ENCODE data around the gene CACYBP. TPM values are rescaled to one million over a fixed set of nuclear protein-coding genes. Genes with fewer than 3 reads are reported as not detected.

CACYBP gene
- polyA plus RNA-seq, 1 donor from 2014 or later, result 484 TPM

DNA sequence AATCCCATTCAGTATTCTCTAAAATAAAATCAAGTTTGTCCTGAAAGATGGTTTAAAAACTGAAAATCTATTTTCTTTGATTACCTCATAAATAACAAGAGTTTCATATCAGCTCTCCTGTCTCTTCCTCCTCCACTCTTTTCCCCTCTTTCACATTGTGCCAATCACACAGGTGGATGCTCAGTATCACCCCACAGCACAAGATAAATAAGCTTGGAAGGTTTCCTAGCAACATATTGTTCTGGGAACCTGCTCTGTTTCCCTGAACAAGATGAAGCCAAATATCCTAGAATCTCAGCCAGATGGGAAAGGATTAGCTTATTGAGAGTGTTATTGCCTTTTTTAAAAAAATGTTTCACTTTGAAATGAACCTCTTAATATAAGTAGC is 45.7 kb upstream of the CACYBP start:
- no peak overlapping the region for H3K4me2 ChIP-seq (ENCODE audit: low read length)
- H3K9me3 ChIP-seq (ENCODE audit: low read length), result no peaks in the 10 kb centered on the region
- no peaks in the 10 kb centered on the region for H3K9me2 ChIP-seq (ENCODE audit: insufficient read depth, low read length)
- H3F3A ChIP-seq (ENCODE audit: insufficient read depth, low read length, poor library complexity, severe bottlenecking), result no peaks in the 10 kb centered on the region
- peak overlapping the region; percentile 33 for H3K4me3 ChIP-seq (ENCODE audit: low read length)
- H3K79me2 ChIP-seq (replicated peaks; ENCODE audit: insufficient read depth, low read length), result no peaks in the 10 kb centered on the region
- H3K27me3 ChIP-seq (ENCODE audit: insufficient read depth, low read depth, low read length), result no peaks in the 10 kb centered on the region
- no peaks in the 10 kb centered on the region for H4K20me1 ChIP-seq (ENCODE audit: insufficient read depth)
- peak; percentile 33 for TF ChIP-seq EP300 (conservative IDR thresholded peaks at IDR 0.05; ENCODE audit: poor library complexity, severe bottlenecking)
- no peak for TF ChIP-seq SMC3 (conservative IDR thresholded peaks at IDR 0.05; ENCODE audit: poor library complexity)
- TF ChIP-seq, protein P1, sequence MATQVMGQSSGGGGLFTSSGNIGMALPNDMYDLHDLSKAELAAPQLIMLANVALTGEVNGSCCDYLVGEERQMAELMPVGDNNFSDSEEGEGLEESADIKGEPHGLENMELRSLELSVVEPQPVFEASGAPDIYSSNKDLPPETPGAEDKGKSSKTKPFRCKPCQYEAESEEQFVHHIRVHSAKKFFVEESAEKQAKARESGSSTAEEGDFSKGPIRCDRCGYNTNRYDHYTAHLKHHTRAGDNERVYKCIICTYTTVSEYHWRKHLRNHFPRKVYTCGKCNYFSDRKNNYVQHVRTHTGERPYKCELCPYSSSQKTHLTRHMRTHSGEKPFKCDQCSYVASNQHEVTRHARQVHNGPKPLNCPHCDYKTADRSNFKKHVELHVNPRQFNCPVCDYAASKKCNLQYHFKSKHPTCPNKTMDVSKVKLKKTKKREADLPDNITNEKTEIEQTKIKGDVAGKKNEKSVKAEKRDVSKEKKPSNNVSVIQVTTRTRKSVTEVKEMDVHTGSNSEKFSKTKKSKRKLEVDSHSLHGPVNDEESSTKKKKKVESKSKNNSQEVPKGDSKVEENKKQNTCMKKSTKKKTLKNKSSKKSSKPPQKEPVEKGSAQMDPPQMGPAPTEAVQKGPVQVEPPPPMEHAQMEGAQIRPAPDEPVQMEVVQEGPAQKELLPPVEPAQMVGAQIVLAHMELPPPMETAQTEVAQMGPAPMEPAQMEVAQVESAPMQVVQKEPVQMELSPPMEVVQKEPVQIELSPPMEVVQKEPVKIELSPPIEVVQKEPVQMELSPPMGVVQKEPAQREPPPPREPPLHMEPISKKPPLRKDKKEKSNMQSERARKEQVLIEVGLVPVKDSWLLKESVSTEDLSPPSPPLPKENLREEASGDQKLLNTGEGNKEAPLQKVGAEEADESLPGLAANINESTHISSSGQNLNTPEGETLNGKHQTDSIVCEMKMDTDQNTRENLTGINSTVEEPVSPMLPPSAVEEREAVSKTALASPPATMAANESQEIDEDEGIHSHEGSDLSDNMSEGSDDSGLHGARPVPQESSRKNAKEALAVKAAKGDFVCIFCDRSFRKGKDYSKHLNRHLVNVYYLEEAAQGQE (IDR thresholded peaks at IDR 0.05; ENCODE audit: borderline replicate concordance), result peak; percentile 25
- no peak for TF ChIP-seq RAD21 (conservative IDR thresholded peaks at IDR 0.05)
- no peak for TF ChIP-seq EZH2 (IDR thresholded peaks at IDR 0.05; ENCODE audit: borderline replicate concordance, insufficient read depth, low read length, poor library complexity, severe bottlenecking)
- TF ChIP-seq POLR2AphosphoS5 (IDR thresholded peaks at IDR 0.05), result peak; percentile 42
- no peak for TF ChIP-seq TAF1 (IDR thresholded peaks at IDR 0.05; ENCODE audit: low read depth)
- H3K36me3 ChIP-seq (ENCODE audit: insufficient read depth, low read length), result no peaks in the 10 kb centered on the region
- peak overlapping the region; percentile 12 for H3K27ac ChIP-seq (ENCODE audit: low read length)
- no peak overlapping the region for H3K9ac ChIP-seq (ENCODE audit: low read length)
- H2AFZ ChIP-seq (ENCODE audit: low read depth, low read length), result no peak overlapping the region

DNA sequence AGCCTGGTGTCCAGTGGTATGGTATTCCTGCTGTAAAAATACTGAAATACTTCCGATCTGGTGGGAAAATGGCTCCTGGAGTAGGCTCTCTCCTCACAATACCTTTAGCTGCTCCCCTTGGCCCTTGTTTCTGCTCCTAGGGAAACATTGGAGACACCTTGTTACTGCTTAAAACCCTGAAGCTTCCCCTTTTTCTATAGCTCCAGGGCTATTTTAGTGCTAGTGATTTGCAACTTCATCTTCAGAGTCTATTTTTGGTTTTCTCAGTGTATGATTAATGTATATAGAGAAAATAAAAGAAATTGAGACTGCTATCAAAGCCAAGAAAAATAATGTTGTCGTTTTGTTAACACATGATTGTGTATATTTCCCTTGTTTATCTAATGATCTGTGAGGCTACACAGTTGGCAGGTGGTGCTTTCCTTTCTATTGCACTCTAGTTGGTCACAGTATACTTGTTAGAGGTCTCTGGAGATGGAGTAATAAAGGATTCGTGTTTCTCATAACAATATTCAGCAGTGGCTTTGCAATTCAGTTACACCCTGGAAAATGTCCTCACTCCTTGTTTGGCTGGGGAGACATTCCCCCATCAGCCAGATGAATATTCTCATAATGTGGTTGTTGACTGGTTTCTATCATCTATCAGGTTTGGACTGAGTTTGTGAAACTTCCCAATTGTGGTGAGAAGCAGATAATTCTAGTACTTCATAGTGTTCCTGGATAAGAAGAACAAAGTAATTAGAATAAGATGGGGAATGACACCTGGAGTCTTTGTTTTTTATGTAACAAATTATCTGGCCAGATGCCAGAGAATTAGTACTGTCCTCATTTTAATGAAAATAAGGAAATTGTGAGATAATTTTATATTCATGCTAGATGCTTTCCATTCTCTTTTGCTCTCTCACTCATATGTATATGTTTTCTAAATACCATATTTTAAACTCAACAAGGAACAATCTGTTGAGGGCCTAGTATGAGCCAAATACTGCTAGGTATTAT is 44.8 kb upstream of the CACYBP start:
- H3K36me3 ChIP-seq (ENCODE audit: insufficient read depth, low read length), result no peaks in the 10 kb centered on the region
- H3K9me2 ChIP-seq (ENCODE audit: insufficient read depth, low read length), result no peaks in the 10 kb centered on the region
- peak overlapping the region; percentile 12 for H3K27ac ChIP-seq (ENCODE audit: low read length)
- peak overlapping the region; percentile 33 for H3K4me3 ChIP-seq (ENCODE audit: low read length)
- H2AFZ ChIP-seq (ENCODE audit: low read depth, low read length), result no peak overlapping the region
- no peak overlapping the region for H3K4me2 ChIP-seq (ENCODE audit: low read length)
- H4K20me1 ChIP-seq (ENCODE audit: insufficient read depth), result no peaks in the 10 kb centered on the region
- H3K9me3 ChIP-seq (ENCODE audit: low read length), result no peaks in the 10 kb centered on the region
- TF ChIP-seq RAD21 (conservative IDR thresholded peaks at IDR 0.05) (no peak), POLR2AphosphoS5 (IDR thresholded peaks at IDR 0.05) (no peak), TAF1 (IDR thresholded peaks at IDR 0.05; ENCODE audit: low read depth) (no peak), EP300 (conservative IDR thresholded peaks at IDR 0.05; ENCODE audit: poor library complexity, severe bottlenecking) (no peak), EZH2 (IDR thresholded peaks at IDR 0.05; ENCODE audit: borderline replicate concordance, insufficient read depth, low read length, poor library complexity, severe bottlenecking) (no peak), SMC3 (conservative IDR thresholded peaks at IDR 0.05; ENCODE audit: poor library complexity) (no peak), MXI1 (conservative IDR thresholded peaks at IDR 0.05; ENCODE audit: poor library complexity, severe bottlenecking) (no peak)
- TF ChIP-seq, protein P1 (IDR thresholded peaks at IDR 0.05; ENCODE audit: borderline replicate concordance), result no peak
- TF ChIP-seq, protein P2, sequence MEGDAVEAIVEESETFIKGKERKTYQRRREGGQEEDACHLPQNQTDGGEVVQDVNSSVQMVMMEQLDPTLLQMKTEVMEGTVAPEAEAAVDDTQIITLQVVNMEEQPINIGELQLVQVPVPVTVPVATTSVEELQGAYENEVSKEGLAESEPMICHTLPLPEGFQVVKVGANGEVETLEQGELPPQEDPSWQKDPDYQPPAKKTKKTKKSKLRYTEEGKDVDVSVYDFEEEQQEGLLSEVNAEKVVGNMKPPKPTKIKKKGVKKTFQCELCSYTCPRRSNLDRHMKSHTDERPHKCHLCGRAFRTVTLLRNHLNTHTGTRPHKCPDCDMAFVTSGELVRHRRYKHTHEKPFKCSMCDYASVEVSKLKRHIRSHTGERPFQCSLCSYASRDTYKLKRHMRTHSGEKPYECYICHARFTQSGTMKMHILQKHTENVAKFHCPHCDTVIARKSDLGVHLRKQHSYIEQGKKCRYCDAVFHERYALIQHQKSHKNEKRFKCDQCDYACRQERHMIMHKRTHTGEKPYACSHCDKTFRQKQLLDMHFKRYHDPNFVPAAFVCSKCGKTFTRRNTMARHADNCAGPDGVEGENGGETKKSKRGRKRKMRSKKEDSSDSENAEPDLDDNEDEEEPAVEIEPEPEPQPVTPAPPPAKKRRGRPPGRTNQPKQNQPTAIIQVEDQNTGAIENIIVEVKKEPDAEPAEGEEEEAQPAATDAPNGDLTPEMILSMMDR (IDR thresholded peaks at IDR 0.05; ENCODE audit: poor library complexity, severe bottlenecking), result no peak
- no peaks in the 10 kb centered on the region for H3K79me2 ChIP-seq (replicated peaks; ENCODE audit: insufficient read depth, low read length)
- H3K9ac ChIP-seq (ENCODE audit: low read length), result no peak overlapping the region
- no peaks in the 10 kb centered on the region for H3F3A ChIP-seq (ENCODE audit: insufficient read depth, low read length, poor library complexity, severe bottlenecking)
- H3K27me3 ChIP-seq (ENCODE audit: insufficient read depth, low read depth, low read length), result no peaks in the 10 kb centered on the region

Data from neural cell (in vitro differentiated cells).